ENCODE measurements around the gene HK2. TPM values are rescaled to one million over a fixed set of nuclear protein-coding genes. Genes with fewer than 3 reads are reported as not detected.

The HK2 gene
- total RNA-seq, 4 donors from 2014 or later: 23.5 to 197 (median 27.3) TPM

- no peak for TF ChIP-seq CTCF (IDR thresholded peaks at IDR 0.05; ENCODE audit: low read depth)
Measured at GRCh38 chr2:74815941-74816340, 18.0 kb upstream of the HK2 start.

GRCh38 chr2:74816540-74817303 is 17.2 kb upstream of the HK2 start:
- TF ChIP-seq CTCF (IDR thresholded peaks at IDR 0.05; ENCODE audit: low read depth): no peak

- no peak for TF ChIP-seq CTCF (IDR thresholded peaks at IDR 0.05; ENCODE audit: low read depth)
Measured at GRCh38 chr2:74817304-74817675, 16.6 kb upstream of the HK2 start.

- no peak for TF ChIP-seq CTCF (IDR thresholded peaks at IDR 0.05; ENCODE audit: low read depth)
Measured at GRCh38 chr2:74819702-74820101, 14.2 kb upstream of the HK2 start.

- no peak for TF ChIP-seq CTCF (IDR thresholded peaks at IDR 0.05; ENCODE audit: low read depth)
Measured at GRCh38 chr2:74821177-74822126, 12.5 kb upstream of the HK2 start.

GRCh38 chr2:74822771-74823566 is 11.0 kb upstream of the HK2 start:
- TF ChIP-seq CTCF (IDR thresholded peaks at IDR 0.05; ENCODE audit: low read depth): no peak

Measured in subcutaneous adipose tissue (tissue), 4 donors.